ENCODE results near the gene MRPS21.

DNA sequence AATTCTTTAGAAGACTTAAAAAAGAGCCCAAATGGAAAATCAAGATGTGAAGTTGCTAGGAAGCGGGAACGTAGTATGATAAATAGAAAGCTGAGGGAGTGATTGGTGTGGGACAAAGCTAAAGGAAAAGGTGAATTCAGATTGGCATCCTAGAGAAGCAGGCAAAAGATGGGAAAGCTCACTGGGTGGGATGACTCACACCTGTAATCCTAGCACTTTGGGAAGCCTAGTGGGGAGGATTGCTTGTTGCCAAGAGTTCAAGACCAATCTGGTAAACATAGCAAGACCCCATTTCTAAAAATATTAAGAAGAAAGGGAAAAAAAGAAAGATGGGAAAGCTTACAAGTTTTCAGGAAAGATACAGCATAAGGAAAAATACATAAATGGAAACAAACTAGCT, 1.8 kb downstream of the MRPS21 start:
- TF ChIP-seq CTCF (IDR thresholded peaks at IDR 0.05) (no peak), ZFX (IDR thresholded peaks at IDR 0.05; ENCODE audit: borderline replicate concordance) (no peak)

All from 22Rv1 (cell line).